ENCODE results near the gene LDAH. TPM values are rescaled to one million over a fixed set of nuclear protein-coding genes. Genes with fewer than 3 reads are reported as not detected.
A peak's percentile ranks its signal among the peaks of the same experiment; 100 is the strongest.

LDAH gene
- total RNA-seq, 2 donors from 2014 or later: 3.5 to 6.0 TPM

- Histone ChIP-seq H3K27ac (no peak overlapping the region), H3K4me1 (peaks cover 0 to 17% of the 10 kb centered on the region in 2 donors), H3K9me3 (no peaks in the 10 kb centered on the region), H3K27me3 (no peaks in the 10 kb centered on the region), H3K36me3 (no peaks in the 10 kb centered on the region), H3K4me3 (no peak overlapping the region)
- no peak for DNase-seq (ENCODE audit: low spot score)
- TF ChIP-seq, protein P1, sequence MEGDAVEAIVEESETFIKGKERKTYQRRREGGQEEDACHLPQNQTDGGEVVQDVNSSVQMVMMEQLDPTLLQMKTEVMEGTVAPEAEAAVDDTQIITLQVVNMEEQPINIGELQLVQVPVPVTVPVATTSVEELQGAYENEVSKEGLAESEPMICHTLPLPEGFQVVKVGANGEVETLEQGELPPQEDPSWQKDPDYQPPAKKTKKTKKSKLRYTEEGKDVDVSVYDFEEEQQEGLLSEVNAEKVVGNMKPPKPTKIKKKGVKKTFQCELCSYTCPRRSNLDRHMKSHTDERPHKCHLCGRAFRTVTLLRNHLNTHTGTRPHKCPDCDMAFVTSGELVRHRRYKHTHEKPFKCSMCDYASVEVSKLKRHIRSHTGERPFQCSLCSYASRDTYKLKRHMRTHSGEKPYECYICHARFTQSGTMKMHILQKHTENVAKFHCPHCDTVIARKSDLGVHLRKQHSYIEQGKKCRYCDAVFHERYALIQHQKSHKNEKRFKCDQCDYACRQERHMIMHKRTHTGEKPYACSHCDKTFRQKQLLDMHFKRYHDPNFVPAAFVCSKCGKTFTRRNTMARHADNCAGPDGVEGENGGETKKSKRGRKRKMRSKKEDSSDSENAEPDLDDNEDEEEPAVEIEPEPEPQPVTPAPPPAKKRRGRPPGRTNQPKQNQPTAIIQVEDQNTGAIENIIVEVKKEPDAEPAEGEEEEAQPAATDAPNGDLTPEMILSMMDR (IDR thresholded peaks at IDR 0.05): no peak
Observed at GRCh38 chr2:20678086-20678395, 144.9 kb downstream of the LDAH start.

DNA sequence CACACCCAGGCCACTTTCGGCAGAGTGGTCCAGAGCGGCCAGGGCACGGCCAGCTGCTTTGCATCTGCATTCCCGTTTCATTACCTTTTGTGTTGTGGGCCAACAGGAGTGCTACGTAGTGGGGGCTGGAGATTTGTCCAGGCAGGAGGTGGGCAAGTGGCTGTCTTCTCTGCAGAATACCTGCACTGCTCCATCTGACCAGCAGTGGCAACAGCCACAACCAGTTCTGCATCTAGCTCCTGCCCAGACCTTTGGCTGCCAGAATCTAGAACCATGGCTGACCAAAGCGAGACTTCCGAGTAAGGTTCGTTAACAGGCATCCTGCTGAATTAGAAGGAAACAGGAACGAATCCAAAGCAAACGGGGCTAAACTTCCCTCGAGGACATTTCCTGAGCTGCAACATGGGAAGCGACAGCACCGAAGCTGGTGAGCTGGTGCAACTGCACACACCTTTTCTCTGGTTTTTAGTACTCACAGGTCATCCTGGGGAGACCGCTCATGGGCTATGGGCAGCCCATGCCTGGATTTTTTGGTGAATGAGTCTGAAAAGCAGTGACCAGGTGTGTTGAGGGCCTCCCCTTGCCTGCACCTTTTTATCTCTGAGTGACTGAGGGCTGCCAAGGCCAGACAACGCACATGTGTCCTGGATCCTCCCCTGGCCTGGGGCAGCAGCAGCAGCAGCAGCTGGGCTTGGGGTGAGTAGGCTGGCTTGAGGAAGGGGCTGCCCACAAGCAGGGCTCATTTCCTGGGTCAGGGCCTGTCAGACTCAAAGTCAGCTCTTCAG, 145.4 kb downstream of the LDAH start:
- peaks cover 0 to 17% of the 10 kb centered on the region in 2 donors for H3K4me1 ChIP-seq
- TF ChIP-seq, protein P1 (IDR thresholded peaks at IDR 0.05): peak in 1 of 2 donors; percentile 12
- H3K4me3 ChIP-seq: no peak overlapping the region
- H3K9me3 ChIP-seq: no peaks in the 10 kb centered on the region
- no peaks in the 10 kb centered on the region for H3K36me3 ChIP-seq
- no peak for DNase-seq (ENCODE audit: low spot score)
- no peak overlapping the region for H3K27ac ChIP-seq
- peaks cover 3 to 4% of the 10 kb centered on the region in 2 donors for H3K27me3 ChIP-seq

DNA sequence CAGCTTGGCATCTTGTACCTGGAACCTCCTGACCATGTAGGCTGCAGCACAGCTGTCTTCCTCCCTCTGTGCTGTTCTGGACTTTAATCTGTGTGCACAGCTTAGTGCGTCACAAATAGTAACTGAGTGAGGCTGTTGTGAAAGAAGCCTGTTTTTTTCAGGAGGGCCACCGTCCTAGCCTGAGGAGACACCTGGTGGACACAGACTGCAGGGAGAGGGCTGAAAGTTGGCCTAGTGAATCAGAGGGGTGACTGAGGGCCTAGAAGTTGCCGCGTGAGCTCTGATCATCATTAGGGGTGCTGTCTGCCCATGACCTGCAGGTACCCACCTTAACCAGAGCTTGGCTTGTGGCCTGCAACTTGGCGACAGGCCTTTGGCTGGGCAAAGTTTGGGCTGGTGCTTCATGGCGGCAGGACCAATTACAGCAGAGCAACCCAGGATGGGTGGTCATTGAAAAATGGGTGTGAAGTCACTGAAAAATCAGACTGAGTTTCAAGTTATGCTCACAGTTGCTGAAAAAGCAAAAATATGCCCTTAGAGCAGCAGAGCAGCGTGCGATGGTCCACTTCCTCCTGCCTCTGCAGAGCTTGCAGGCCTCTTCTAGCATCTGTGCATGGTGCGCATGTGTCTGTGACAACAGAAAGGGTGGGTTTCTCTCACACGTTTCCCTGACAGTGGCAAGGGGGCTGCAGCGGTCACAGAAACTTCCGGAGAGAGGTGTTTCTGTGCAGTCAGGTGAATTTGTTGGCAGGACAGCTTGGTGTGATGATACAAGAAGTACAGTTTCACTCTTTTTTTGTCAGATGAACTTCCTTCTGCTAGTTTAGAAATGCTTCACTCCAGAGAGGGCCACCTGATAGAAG, 146.3 kb downstream of the LDAH start:
- DNase-seq (ENCODE audit: low spot score): no peak
- Histone ChIP-seq H3K27me3 (peaks cover 4 to 8% of the 10 kb centered on the region in 2 donors), H3K4me1 (peaks cover 0 to 20% of the 10 kb centered on the region in 2 donors), H3K4me3 (no peak overlapping the region), H3K9me3 (no peaks in the 10 kb centered on the region), H3K36me3 (no peaks in the 10 kb centered on the region), H3K27ac (peak overlapping the region in 1 of 2 donors; percentile 36)
- TF ChIP-seq, protein P1 (IDR thresholded peaks at IDR 0.05): no peak

DNA sequence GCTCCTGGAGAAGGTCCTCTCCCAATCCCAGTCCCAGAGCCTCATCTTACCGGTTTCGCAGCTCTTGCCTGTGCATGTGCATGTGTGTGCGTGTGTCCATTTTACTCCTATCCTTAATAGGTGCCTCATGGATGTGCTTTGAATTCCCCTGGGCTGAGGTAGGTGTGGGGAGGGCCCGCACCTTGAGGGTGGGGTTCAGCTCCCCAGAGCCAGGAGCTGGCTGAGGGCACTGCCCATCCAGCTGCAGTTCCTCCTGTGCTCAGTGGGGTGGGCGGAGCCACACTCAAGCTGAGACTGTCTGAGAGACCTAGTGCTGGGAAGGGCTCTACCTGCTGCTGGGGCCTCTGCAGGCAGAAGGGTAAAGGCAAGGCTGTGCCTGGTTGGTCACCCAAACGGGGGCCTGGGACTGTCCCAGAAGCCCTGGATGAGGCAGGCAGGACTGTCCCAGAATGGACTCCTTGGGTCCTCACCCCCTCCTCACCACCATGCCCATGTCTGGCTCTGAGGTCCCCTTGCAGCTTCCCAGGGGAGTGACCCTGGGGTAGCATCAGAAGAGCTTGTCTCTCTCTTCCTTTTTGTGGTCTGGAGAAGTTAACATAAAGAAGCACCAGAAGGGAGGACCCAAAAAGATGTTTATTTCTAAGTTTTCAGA, 147.1 kb downstream of the LDAH start:
- Histone ChIP-seq H3K27me3 (peaks cover 4 to 12% of the 10 kb centered on the region in 2 donors), H3K4me3 (no peak overlapping the region), H3K36me3 (no peaks in the 10 kb centered on the region), H3K9me3 (no peaks in the 10 kb centered on the region), H3K4me1 (peaks cover 0 to 22% of the 10 kb centered on the region in 2 donors), H3K27ac (peak overlapping the region in 1 of 2 donors; percentile 36)
- TF ChIP-seq, protein P1 (IDR thresholded peaks at IDR 0.05): no peak
- DNase-seq (ENCODE audit: low spot score): no peak

GRCh38 chr2:20674974-20675679, 147.8 kb downstream of the LDAH start:
- TF ChIP-seq, protein P1 (IDR thresholded peaks at IDR 0.05): no peak
- H3K27me3 ChIP-seq: peaks cover 10 to 19% of the 10 kb centered on the region in 2 donors
- no peaks in the 10 kb centered on the region for H3K9me3 ChIP-seq
- H3K27ac ChIP-seq: peak overlapping the region; percentile 33 to 36
- DNase-seq (ENCODE audit: low spot score): no peak
- H3K4me3 ChIP-seq: no peak overlapping the region
- H3K4me1 ChIP-seq: peaks cover 0 to 27% of the 10 kb centered on the region in 2 donors
- no peaks in the 10 kb centered on the region for H3K36me3 ChIP-seq
